NCI-H2171 treated with DMSO at 0.1 percent for 48 hours (cell line): ENCODE data around the gene HMX3.

Source experiments
- DNase-seq: peaks from one replicate; lab custom pipeline; 2025; lab: John Stamatoyannopoulos, UW

The HMX3 gene

GRCh38 chr10:123147635-123148413 is 12.1 kb downstream of the HMX3 start, which contains the start of gene HMX2:
Gene HMX2, plus strand, starts transcription at chr10:123148136. Its CDS starts 243 bp downstream, at chr10:123148379.
- DNase-seq = peak; percentile 37

GRCh38 chr10:123148414-123149161 is 12.8 kb downstream of the HMX3 start:
- no peak for DNase-seq

- DNase-seq = no peak
Measured at GRCh38 chr10:123149162-123149567, 13.4 kb downstream of the HMX3 start.

- no peak for DNase-seq
Measured at GRCh38 chr10:123149568-123150270, 13.9 kb downstream of the HMX3 start.

GRCh38 chr10:123150271-123150985 is 14.7 kb downstream of the HMX3 start:
- DNase-seq = no peak

GRCh38 chr10:123150986-123151736 is 15.4 kb downstream of the HMX3 start:
- no peak for DNase-seq

GRCh38 chr10:123151737-123152135 is 16.0 kb downstream of the HMX3 start:
- no peak for DNase-seq

- DNase-seq = no peak
Measured at GRCh38 chr10:123153486-123154091, 17.8 kb downstream of the HMX3 start.

- DNase-seq = peak; percentile 99
Measured at GRCh38 chr10:123154092-123154710, 18.4 kb downstream of the HMX3 start, which contains the start of gene BUB3. Gene BUB3, plus strand, starts transcription at chr10:123154402. Its CDS starts 516 bp downstream, at chr10:123154918.

GRCh38 chr10:123154711-123155505 is 19.1 kb downstream of the HMX3 start:
- peak; percentile 33 for DNase-seq

- no peak for DNase-seq
Measured at GRCh38 chr10:123156078-123156477, 20.3 kb downstream of the HMX3 start.

- DNase-seq = no peak
Measured at GRCh38 chr10:123157210-123157609, 21.4 kb downstream of the HMX3 start.

- no peak for DNase-seq
Measured at GRCh38 chr10:123158682-123159081, 22.9 kb downstream of the HMX3 start.

- DNase-seq = no peak
Measured at GRCh38 chr10:123160311-123160980, 24.7 kb downstream of the HMX3 start.

- DNase-seq = no peak
Measured at GRCh38 chr10:123164319-123164718, 28.5 kb downstream of the HMX3 start.

GRCh38 chr10:123165445-123166072 is 29.8 kb downstream of the HMX3 start:
- peak; percentile 20 for DNase-seq

- no peak for DNase-seq
Measured at GRCh38 chr10:123166618-123167017, 30.8 kb downstream of the HMX3 start.

GRCh38 chr10:123170961-123171360 is 35.2 kb downstream of the HMX3 start:
- no peak for DNase-seq
